Kasumi-1 (cell line): ENCODE measurements around the gene CORO2B.

ENCODE experiments used
- DNase-seq, 2 experiments: peaks; one replicate each; lab custom pipeline; 2025; lab: John Stamatoyannopoulos, UW

The CORO2B gene, protein sequence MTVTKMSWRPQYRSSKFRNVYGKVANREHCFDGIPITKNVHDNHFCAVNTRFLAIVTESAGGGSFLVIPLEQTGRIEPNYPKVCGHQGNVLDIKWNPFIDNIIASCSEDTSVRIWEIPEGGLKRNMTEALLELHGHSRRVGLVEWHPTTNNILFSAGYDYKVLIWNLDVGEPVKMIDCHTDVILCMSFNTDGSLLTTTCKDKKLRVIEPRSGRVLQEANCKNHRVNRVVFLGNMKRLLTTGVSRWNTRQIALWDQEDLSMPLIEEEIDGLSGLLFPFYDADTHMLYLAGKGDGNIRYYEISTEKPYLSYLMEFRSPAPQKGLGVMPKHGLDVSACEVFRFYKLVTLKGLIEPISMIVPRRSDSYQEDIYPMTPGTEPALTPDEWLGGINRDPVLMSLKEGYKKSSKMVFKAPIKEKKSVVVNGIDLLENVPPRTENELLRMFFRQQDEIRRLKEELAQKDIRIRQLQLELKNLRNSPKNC

GRCh38 chr15:68578980-68579935, at the start of gene CORO2B:
Gene CORO2B, plus strand, starts transcription at chr15:68578993. Its CDS starts 270 bp downstream, at chr15:68579263.
- DNase-seq: peak in 1 of 2 experiments; percentile 5

DNA sequence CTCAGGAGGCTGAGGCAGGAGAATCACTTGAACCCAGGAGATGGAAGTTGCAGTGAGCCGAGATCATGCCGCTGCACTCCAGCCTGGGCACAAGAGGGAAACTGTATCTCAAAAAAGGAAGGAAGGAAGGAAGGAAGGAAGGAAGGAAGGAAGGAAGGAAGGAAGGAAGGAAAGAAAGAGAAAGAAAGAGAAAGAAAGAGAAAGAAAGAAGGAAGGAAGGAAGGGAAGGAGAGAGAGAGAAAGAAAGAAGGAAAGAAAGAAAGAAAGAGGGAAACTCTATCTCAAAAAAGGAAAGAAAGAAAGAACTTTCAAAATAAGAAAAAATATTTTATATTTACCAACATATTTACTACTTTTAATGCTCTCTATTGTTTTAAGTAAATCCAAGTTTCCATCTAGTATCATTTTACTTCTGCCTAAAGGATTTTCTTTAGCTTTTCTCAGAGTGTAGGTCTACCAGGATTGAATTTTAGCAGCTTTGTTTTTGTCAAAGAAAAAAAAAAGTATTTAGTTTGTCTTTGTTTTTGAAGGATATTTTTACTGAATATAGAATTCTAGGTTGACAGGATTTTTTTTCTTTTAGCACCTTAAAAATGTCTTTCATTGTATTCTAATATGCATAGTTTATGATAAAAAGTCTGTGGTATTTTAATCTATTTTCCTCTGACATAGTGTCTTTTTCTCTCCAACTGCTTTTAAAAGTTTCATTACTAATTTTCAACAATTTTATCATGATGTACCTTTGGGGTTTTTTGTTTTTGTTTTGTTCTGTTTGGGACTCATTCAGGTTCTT, 47.2 kb upstream of the CORO2B start:
- DNase-seq: no peak

DNA sequence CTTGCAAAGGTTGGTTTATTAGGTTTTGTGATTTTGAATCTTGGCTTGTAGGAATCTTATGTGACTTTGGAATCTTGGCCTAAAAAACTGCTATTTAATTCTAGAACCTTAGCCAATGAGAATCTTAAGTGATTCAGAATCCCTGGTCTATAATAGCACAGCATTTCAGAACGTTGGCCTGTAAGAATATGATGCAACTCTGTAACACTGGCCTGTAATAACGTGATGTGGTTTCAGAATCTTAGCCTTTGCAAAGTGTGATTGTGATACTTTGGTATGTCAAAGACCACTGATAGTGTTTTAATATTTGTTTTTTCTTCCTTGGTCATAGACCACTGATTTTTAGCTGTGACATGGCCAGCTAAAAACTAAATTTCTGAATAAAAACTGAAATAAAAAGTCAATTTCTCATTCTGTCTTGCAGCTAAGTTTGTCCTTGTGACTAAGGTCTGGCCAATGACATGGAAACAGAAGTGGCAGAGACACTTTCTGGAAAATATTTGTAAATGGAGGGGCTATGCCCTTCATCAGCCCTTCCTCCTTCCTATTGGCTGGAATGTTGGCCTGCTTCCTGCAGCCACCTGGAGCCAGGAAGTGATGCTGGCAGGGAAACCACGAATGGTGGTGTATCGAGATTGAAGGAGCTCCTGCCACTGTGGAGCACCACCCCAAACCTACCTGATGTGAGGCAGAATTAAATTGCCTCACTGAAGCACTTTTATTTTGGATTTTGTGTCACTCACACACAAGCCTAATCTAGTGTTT, 42.3 kb upstream of the CORO2B start:
- DNase-seq: no peak

DNA sequence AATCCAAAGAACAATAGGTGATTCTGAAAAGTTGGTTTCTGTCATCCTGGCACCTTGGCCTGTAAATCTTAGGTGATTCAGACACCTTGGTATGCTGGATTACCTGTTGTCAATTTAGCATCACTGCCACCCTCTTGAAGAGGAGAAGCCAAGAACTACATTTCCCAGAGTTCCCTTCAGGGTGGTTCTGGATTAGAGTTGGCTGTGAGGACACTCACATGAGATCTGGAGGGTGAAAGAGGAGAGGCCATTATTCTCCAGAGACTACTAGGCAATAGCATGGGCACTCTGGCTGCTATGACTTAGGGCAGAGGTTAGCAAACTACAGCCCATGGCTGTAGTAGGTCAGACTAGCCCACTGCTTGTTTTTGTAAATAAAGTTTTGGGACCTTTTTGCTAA, 41.7 kb upstream of the CORO2B start:
- no peak for DNase-seq

- no peak for DNase-seq
Measured at GRCh38 chr15:68537506-68537905, 41.3 kb upstream of the CORO2B start.

DNA sequence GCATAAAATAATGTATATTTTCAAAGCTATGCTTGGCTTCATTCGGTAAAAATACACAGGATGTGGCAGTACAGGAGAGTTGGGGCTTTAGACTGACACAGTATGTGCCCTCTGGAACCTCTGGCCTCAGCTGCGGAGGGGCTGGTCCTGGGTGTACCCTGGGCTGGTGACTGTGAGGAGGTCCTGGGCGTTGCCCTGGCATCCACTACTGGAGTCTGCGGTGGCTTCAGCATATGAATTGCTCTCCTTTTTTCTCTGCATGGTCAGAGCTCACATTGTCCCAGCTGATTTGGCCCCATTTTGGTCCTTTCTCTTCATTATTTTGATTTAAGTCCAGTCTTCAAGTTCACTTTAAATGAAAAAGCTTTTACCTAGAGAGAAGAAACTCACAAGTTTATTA, 40.5 kb upstream of the CORO2B start:
- no peak for DNase-seq

DNA sequence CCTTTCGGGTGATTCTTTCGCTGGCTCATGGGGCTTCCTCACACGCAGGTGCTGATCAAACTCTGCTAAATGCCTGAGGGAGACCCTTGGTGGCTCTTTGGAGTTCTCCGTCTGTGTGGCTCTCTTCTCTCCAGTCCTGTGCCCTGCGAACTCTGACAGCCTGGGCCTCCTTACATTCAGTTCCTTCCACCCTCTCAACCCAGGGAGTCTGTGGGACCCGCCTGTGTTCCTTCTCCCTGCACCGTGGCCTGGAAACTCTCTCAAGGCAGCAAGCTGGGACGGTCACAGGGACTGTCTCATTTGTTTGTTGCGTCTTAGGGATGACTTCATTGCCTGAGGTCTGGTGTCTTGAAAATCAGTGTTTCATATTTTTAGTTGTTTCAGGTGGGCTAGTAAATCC, 37.0 kb upstream of the CORO2B start:
- DNase-seq: no peak

DNA sequence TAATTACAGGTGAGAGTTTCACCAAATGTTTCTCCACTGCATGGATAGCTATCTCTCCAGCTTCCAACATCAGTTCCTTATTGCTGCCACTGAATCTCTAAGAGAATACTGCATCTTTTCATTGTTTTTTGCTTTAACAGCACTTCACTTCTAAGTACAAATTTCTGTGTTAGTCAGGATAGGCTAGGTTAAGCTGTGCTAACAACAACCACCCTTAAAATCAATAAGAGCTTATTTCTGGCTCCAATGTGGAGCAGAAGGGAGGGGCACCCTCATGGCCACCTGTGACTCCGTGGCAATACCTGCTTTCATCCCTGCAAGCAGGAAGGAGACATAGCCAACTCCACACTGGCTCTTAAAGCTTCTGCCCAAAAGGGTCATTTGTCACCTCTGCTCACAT, 36.4 kb upstream of the CORO2B start:
- DNase-seq: no peak

DNA sequence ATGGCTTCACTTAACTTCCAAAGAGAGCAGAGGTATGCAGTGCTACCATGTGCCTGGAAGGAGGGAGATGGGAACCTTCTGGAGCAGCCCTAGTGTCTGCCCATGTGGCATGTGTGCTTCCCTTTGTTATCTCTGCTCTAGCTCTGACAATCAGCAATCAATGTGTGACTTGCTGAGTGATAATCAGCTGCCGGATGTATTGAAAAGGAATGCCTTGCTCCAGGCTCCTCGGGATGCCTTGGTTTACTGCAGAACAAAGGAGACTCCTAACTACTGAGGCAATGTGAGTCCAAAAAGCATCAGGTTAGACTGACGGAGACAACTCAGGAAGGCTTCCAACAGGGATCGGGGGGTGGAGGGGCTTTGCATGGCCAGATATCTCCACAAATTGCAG, 36.0 kb upstream of the CORO2B start:
- DNase-seq: no peak

DNA sequence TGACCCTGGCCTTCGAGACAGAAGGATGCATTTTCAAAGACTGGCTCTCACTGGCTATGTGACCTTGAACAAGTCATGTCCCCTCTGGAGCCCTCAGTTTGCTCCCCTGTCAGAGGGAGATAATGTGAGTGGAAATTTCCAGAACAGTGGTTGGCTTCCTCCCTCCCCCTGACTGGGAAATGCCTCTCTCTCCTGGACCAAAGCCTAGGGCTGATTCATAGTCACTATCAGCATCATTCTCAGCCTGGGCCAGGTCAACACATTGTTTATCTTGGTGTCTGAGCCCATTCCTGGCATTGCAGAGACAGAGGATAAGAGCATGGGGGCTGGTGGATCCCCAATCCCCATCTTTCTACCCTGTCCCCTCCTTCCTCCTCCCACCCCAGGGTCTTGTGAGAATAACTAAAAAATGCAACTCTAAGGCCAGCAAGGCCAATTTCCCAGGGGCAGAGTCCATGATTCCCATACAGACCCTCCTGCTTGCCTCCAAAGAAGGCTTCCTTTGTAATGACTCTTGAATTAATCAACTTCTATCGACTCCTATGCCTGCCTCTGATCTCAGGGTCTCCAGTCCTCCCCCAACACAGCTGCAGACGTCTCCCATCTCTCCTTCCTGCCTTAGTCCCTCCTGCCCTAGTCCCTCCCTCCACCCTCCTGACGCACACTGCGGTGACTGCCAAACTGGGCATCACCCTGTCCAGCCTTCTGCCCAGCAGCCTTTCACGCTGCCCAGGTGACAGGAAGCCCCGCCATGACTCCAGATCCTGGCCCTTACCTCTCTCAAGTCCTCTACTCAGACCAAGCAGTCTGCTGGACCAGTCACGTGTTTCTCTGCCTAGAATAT, 35.4 kb upstream of the CORO2B start:
- DNase-seq: no peak

GRCh38 chr15:68546318-68546717, 32.5 kb upstream of the CORO2B start:
- DNase-seq: no peak

- DNase-seq: no peak
Measured at GRCh38 chr15:68548364-68548763, 30.4 kb upstream of the CORO2B start.

- DNase-seq: no peak
Measured at GRCh38 chr15:68550004-68550403, 28.8 kb upstream of the CORO2B start.

DNA sequence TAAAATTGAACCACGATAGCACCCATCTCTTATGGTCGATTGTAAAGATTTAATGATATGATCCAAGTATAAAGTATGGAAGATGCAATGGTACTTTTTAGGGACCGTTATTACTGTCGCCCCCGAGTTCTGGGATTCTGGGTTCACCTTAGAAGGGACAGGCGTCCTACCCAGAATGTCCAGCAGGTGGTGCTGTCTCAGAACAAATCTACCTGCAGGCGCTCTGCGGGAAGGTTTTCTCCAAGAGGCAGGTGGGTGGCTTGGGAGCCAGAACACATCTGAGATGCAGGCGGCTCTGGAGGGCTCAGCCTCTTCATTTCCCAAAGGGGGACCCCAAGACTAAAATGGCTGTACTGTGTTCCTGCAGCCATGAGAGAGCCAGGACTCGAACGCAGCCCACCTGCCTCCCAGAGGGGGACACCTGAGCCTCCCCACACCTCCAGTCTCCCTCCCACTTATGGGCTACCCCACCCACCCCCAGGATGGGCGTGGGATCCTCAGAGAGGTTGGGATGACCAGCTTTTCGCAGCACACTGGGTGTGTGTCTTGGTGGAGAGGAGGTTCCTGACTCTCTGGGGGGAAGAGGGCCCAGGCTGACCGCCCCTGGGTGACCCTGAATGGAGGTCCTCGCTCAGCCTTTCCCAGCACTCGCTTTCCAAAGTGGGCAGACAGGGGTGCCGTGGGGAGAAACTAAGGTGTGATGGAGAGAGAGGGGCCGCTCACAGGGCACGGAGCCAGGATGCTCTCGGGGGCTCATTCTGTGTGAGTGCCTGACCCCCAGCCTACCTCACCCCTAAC, 28.1 kb upstream of the CORO2B start:
- peak; percentile 15 to 41 for DNase-seq

- DNase-seq: no peak
Measured at GRCh38 chr15:68551296-68551635, 27.5 kb upstream of the CORO2B start.

DNA sequence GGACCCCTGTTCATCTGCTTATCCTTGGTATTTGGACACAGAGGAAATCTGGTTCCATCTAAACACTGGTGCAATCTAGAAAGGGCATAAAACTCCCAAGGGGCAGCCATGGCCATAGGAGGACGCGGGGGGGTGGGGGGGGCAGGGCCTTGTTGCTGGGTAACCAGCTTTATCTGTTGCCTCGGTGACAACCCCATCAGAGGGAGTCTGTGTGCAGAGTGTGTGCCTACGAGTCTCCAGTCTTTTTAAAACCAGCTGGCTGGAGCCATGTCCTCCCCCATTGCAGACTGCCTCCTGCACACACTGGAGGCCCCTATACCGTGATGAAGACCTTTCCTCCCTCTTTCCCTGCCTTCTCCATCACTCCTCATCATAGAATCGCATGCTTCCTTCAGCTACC, 26.4 kb upstream of the CORO2B start:
- DNase-seq: no peak

DNA sequence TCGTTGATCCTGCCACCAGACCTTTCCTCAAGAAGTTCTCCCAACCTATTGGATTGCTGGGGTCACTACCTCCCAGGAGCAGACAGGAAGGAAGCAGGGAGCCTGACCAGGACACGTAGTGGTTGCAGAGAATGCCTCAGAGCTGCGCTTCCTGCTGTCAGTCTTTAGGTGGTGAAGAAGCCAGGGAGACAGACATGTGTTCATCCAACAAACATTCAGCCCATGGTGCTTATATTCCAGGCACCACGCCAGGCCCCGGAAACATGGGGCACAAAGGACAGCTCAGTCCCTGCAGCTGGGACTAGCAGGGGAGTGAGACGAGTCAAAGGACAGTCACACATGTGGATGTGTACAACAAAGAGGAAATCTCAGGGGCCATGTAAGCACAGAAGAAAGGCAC, 26.0 kb upstream of the CORO2B start:
- DNase-seq: no peak

DNA sequence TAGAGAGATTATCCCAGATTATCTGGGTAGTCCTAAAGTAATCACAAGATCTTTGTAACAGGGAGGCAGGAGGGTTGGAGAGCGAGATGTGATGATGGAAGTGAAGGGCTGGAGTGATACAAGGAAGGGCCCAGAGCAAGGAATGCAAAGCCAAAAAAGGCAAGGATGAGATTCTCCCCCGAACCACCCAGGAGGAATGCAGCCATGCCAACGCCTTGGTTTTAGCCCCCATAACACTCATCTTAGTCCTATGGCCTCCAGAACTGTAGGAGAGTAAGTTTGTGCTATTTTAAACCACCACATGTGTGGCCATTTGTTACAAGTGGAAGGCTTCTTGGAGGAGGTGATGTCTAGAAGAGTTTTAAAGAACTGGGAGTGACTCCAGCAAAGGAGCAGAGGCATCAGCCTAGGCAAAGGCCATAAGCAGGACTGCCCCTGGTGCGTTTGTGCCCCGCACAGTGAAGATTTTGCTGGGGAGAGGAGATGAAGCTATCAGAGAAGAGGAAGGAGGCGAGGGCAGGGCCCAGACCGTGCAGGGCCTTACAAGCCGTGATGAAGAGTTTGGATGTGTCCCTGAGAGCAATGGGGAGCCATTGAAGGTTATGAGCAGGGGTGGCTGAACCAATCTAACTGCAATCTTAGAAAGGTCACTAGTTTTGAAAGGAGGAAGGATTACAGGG, 25.3 kb upstream of the CORO2B start:
- no peak for DNase-seq
